ENCODE measurements around the gene CDK2. TPM values are rescaled to one million over a fixed set of nuclear protein-coding genes. Genes with fewer than 3 reads are reported as not detected.

The CDK2 gene
- total and polyA plus RNA-seq, 3 experiments from 2014 or later, result 8.2 to 125 (median 117) TPM

GRCh38 chr12:55938826-55939501 lies 27.7 kb upstream of the CDK2 start:
- Histone ChIP-seq H3K4me3 (ENCODE audit: low read length) (no peak overlapping the region), H3K27ac (ENCODE audit: low read depth, low read length) (no peak overlapping the region), H3K4me1 (ENCODE audit: insufficient read depth, low read length) (peaks cover 83% of the 10 kb centered on the region), H3K9me3 (ENCODE audit: low read length) (no peaks in the 10 kb centered on the region), H3K36me3 (ENCODE audit: insufficient read depth, low read length) (peaks cover 66% of the 10 kb centered on the region), H3K27me3 (ENCODE audit: insufficient read depth, low read length, poor library complexity, severe bottlenecking) (no peaks in the 10 kb centered on the region)
- Mint-ChIP-seq H3K27ac (peak overlapping the region; percentile 65 to 97 (median 90)), H3K27me3 (no peaks in the 10 kb centered on the region), H3K4me3 (peak overlapping the region in 2 of 7 donors; percentile 31 to 52), H3K36me3 (peaks cover 5 to 97% (median 24%) of the 10 kb centered on the region in 3 donors), H3K4me1 (peaks cover 70 to 88% (median 85%) of the 10 kb centered on the region in 3 donors), H3K9me3 (no peaks in the 10 kb centered on the region)
- CTCF ChIA-PET, result interaction anchor here (0.7 to 11.4 kb wide), 18 partner anchors 11 to 234 kb away, joined by 3 to 96 read pairs (median 4); partner anchors contain the start of genes DGKA, DNAJC14, PYM1 and RAB5B
- POLR2A ChIA-PET, result interaction anchor here (1.0 to 2.5 kb wide), 3 partner anchors 13 to 121 kb away, joined by 4 to 12 read pairs (median 7); partner anchors contain the start of genes ORMDL2, RAB5B and SARNP
- no peak for DNase-seq

- no peaks in the 10 kb centered on the region for H3K9me3 Mint-ChIP-seq
- no peaks in the 10 kb centered on the region for H3K27me3 Mint-ChIP-seq
- Histone ChIP-seq H3K27me3 (ENCODE audit: insufficient read depth, low read length, poor library complexity, severe bottlenecking) (no peaks in the 10 kb centered on the region), H3K4me1 (ENCODE audit: insufficient read depth, low read length) (peaks cover 71% of the 10 kb centered on the region), H3K36me3 (ENCODE audit: insufficient read depth, low read length) (peaks cover 71% of the 10 kb centered on the region), H3K4me3 (ENCODE audit: low read length) (no peak overlapping the region), H3K27ac (ENCODE audit: low read depth, low read length) (no peak overlapping the region), H3K9me3 (ENCODE audit: low read length) (no peaks in the 10 kb centered on the region)
- H3K4me1 Mint-ChIP-seq, result peaks cover 60 to 80% (median 80%) of the 10 kb centered on the region in 3 donors
- peaks cover 9 to 97% (median 24%) of the 10 kb centered on the region in 3 donors for H3K36me3 Mint-ChIP-seq
- ChIA-PET POLR2A (interaction anchor here (0.5 to 2.5 kb wide), 11 partner anchors 8 to 202 kb away, joined by 3 to 12 read pairs (median 5); partner anchors contain the start of genes DNAJC14, ORMDL2, PYM1 and RAB5B), CTCF (interaction anchor here (0.6 to 11.4 kb wide), 29 partner anchors 10 to 730 kb away, joined by 3 to 96 read pairs (median 4); partner anchors contain the start of genes CD63, DGKA, DNAJC14 and ORMDL2)
- peak; percentile 71 to 88 (median 78) for DNase-seq
- peak overlapping the region; percentile 67 to 97 (median 90) for H3K27ac Mint-ChIP-seq
- H3K4me3 Mint-ChIP-seq, result peak overlapping the region in 4 of 7 donors; percentile 24 to 60 (median 45)
These were observed 26.4 kb upstream of the CDK2 start for GRCh38 chr12:55940065-55940732.

GRCh38 chr12:55942055-55942454 lies 24.6 kb upstream of the CDK2 start:
- peak overlapping the region in 1 of 7 donors; percentile 28 for H3K4me3 Mint-ChIP-seq
- H3K36me3 Mint-ChIP-seq, result peaks cover 9 to 98% (median 24%) of the 10 kb centered on the region in 3 donors
- H3K4me3 ChIP-seq (ENCODE audit: low read length), result no peak overlapping the region
- CTCF ChIA-PET, result interaction anchor here (1.0 to 11.4 kb wide), 3 partner anchors 9 to 203 kb away, joined by 3 to 78 read pairs (median 9); partner anchors contain the start of gene PYM1
- no peaks in the 10 kb centered on the region for H3K27me3 ChIP-seq (ENCODE audit: insufficient read depth, low read length, poor library complexity, severe bottlenecking)
- H3K9me3 ChIP-seq (ENCODE audit: low read length), result no peaks in the 10 kb centered on the region
- H3K9me3 Mint-ChIP-seq, result no peaks in the 10 kb centered on the region
- H3K27me3 Mint-ChIP-seq, result no peaks in the 10 kb centered on the region
- H3K27ac Mint-ChIP-seq, result peak overlapping the region in 6 of 8 donors; percentile 60 to 86 (median 72)
- no peak for DNase-seq
- peaks cover 52% of the 10 kb centered on the region for H3K4me1 ChIP-seq (ENCODE audit: insufficient read depth, low read length)
- no peak overlapping the region for H3K27ac ChIP-seq (ENCODE audit: low read depth, low read length)
- peaks cover 49 to 73% (median 70%) of the 10 kb centered on the region in 3 donors for H3K4me1 Mint-ChIP-seq
- POLR2A ChIA-PET, result interaction anchor here (0.6 kb wide), 1 partner anchor 183 kb away, joined by 7 read pairs; no protein-coding TSS in a partner anchor
- peaks cover 76% of the 10 kb centered on the region for H3K36me3 ChIP-seq (ENCODE audit: insufficient read depth, low read length)

- H3K4me1 Mint-ChIP-seq, result peaks cover 43 to 69% (median 67%) of the 10 kb centered on the region in 3 donors
- H3K36me3 Mint-ChIP-seq, result peaks cover 9 to 97% (median 28%) of the 10 kb centered on the region in 3 donors
- Histone ChIP-seq H3K27ac (ENCODE audit: low read depth, low read length) (no peak overlapping the region), H3K9me3 (ENCODE audit: low read length) (no peaks in the 10 kb centered on the region), H3K36me3 (ENCODE audit: insufficient read depth, low read length) (peaks cover 75% of the 10 kb centered on the region), H3K27me3 (ENCODE audit: insufficient read depth, low read length, poor library complexity, severe bottlenecking) (no peaks in the 10 kb centered on the region), H3K4me3 (ENCODE audit: low read length) (no peak overlapping the region), H3K4me1 (ENCODE audit: insufficient read depth, low read length) (peaks cover 46% of the 10 kb centered on the region)
- H3K9me3 Mint-ChIP-seq, result no peaks in the 10 kb centered on the region
- DNase-seq, result no peak
- H3K27ac Mint-ChIP-seq, result peak overlapping the region; percentile 47 to 86 (median 67)
- ChIA-PET POLR2A (interaction anchor here (0.6 kb wide), 1 partner anchor 182 kb away, joined by 7 read pairs; no protein-coding TSS in a partner anchor), CTCF (interaction anchor here (1.0 to 11.4 kb wide), 3 partner anchors 9 to 203 kb away, joined by 3 to 78 read pairs (median 9); partner anchors contain the start of gene PYM1)
- peak overlapping the region in 1 of 7 donors; percentile 65 for H3K4me3 Mint-ChIP-seq
- H3K27me3 Mint-ChIP-seq, result no peaks in the 10 kb centered on the region
These were observed 24.0 kb upstream of the CDK2 start for GRCh38 chr12:55942577-55943136.

GRCh38 chr12:55946553-55946952 lies 20.1 kb upstream of the CDK2 start:
- ChIA-PET POLR2A (interaction anchor here (0.6 to 0.7 kb wide), 2 partner anchors 48 to 140 kb away, joined by 5 to 9 read pairs; no protein-coding TSS in a partner anchor), CTCF (interaction anchor here (0.6 to 1.0 kb wide), 2 partner anchors 9 to 119 kb away, joined by 3 read pairs; no protein-coding TSS in a partner anchor)
- Mint-ChIP-seq H3K27me3 (no peaks in the 10 kb centered on the region), H3K9me3 (no peaks in the 10 kb centered on the region), H3K4me1 (peaks cover 25 to 41% (median 35%) of the 10 kb centered on the region in 3 donors), H3K4me3 (no peak overlapping the region), H3K27ac (peak overlapping the region in 6 of 8 donors; percentile 4 to 89 (median 68)), H3K36me3 (peaks cover 9 to 80% (median 22%) of the 10 kb centered on the region in 3 donors)
- Histone ChIP-seq H3K27me3 (ENCODE audit: insufficient read depth, low read length, poor library complexity, severe bottlenecking) (no peaks in the 10 kb centered on the region), H3K4me3 (ENCODE audit: low read length) (no peak overlapping the region), H3K36me3 (ENCODE audit: insufficient read depth, low read length) (peaks cover 56% of the 10 kb centered on the region), H3K4me1 (ENCODE audit: insufficient read depth, low read length) (peaks cover 11% of the 10 kb centered on the region), H3K27ac (ENCODE audit: low read depth, low read length) (no peak overlapping the region), H3K9me3 (ENCODE audit: low read length) (no peaks in the 10 kb centered on the region)
- DNase-seq, result no peak

GRCh38 chr12:55955344-55955743 lies 11.3 kb upstream of the CDK2 start:
- ChIA-PET CTCF (interaction anchor here (0.6 to 1.6 kb wide), 4 partner anchors 9 to 217 kb away, joined by 3 to 5 read pairs (median 3); partner anchors contain the start of gene RAB5B), POLR2A (interaction anchor here (0.5 to 1.5 kb wide), 4 partner anchors 14 to 148 kb away, joined by 3 to 4 read pairs (median 3); no protein-coding TSS in a partner anchor)
- Histone ChIP-seq H3K4me1 (ENCODE audit: insufficient read depth, low read length) (peaks cover 11% of the 10 kb centered on the region), H3K9me3 (ENCODE audit: low read length) (no peaks in the 10 kb centered on the region), H3K27ac (ENCODE audit: low read depth, low read length) (no peak overlapping the region), H3K4me3 (ENCODE audit: low read length) (no peak overlapping the region), H3K27me3 (ENCODE audit: insufficient read depth, low read length, poor library complexity, severe bottlenecking) (no peaks in the 10 kb centered on the region), H3K36me3 (ENCODE audit: insufficient read depth, low read length) (peaks cover 34% of the 10 kb centered on the region)
- H3K27ac Mint-ChIP-seq, result peak overlapping the region in 7 of 8 donors; percentile 12 to 93 (median 71)
- H3K36me3 Mint-ChIP-seq, result peaks cover 0 to 53% (median 8%) of the 10 kb centered on the region in 3 donors
- no peaks in the 10 kb centered on the region for H3K9me3 Mint-ChIP-seq
- DNase-seq, result no peak
- H3K4me1 Mint-ChIP-seq, result peaks cover 8 to 21% (median 15%) of the 10 kb centered on the region in 3 donors
- peak overlapping the region in 1 of 7 donors; percentile 5 for H3K4me3 Mint-ChIP-seq
- no peaks in the 10 kb centered on the region for H3K27me3 Mint-ChIP-seq
